Adipose tissue (tissue), 3 donors: ENCODE measurements around the gene ZRSR2. TPM values are rescaled to one million over a fixed set of nuclear protein-coding genes. Genes with fewer than 3 reads are reported as not detected.
"Not testable (repeated sequence)": the region's sequence is repeated elsewhere in the genome, so short reads cannot be mapped to it uniquely, and the experiment has no call there.

Experiments
- H3K27ac ChIP-seq: one replicate; pipeline ENCODE4 v1.5.1; 2013; ENCODE audit warnings: low read depth, low read length
- WGBS, 3 donors: extraction: QIAGEN DNeasy Blood & Tissue Kit; methylation state at CpG; one replicate each; pipeline ENCODE4 v1.1.7; 2013; 5-methylcytosine and 5-hydroxymethylcytosine counted together
- polyA plus RNA-seq, 3 donors: library from polyadenylated mRNA; stranded (reverse); fragments of 200-250 nt; gene quantifications; one replicate each; pipeline ENCODE4 v1.2.3, GENCODE V29; 2013
- donor health status: healthy with polysubstance abuse.
- donor health status: Bipolar disorder and iron deficiency.
- donor health status: healthy.

Gene ZRSR2
- polyA plus RNA-seq, 3 donors: 6.1 to 18.0 (median 8.7) TPM

GRCh38 chrX:15785176-15785750 lies 5.0 kb upstream of the ZRSR2 start:
- 65 to 98% (median 81%) methylated on average over 3 of the region's 3 CpGs for WGBS, 3 donors
- no peak overlapping the region for H3K27ac ChIP-seq

- H3K27ac ChIP-seq: no peak overlapping the region
- 41 to 89% (median 51%) methylated on average over 3 of the region's 3 CpGs for WGBS, 3 donors
Measured at GRCh38 chrX:15786915-15787314, 3.4 kb upstream of the ZRSR2 start.

GRCh38 chrX:15790769-15791290 lies 546 bp downstream of the ZRSR2 start:
- WGBS, 3 donors: 0 to 1% (median 0%) methylated on average over 15 of the region's 15 CpGs
- no peak overlapping the region for H3K27ac ChIP-seq

GRCh38 chrX:15797707-15798106 lies 7.4 kb downstream of the ZRSR2 start:
- WGBS, 3 donors: 73 to 97% (median 93%) methylated on average over 4 of the region's 4 CpGs
- H3K27ac ChIP-seq: no peak overlapping the region

GRCh38 chrX:15804563-15804962 lies 14.3 kb downstream of the ZRSR2 start:
- no peak overlapping the region for H3K27ac ChIP-seq

- 93 to 99% (median 95%) methylated on average over 3 to 4 of the region's 4 CpGs for WGBS, 3 donors
- no peak overlapping the region for H3K27ac ChIP-seq
Measured at GRCh38 chrX:15808254-15808653, 18.0 kb downstream of the ZRSR2 start.

- 71 to 92% (median 85%) methylated on average over 8 of the region's 8 CpGs for WGBS, 3 donors
- no peak overlapping the region for H3K27ac ChIP-seq
Measured at GRCh38 chrX:15812192-15812938, 22.1 kb downstream of the ZRSR2 start.

GRCh38 chrX:15813416-15813815 lies 23.1 kb downstream of the ZRSR2 start:
- 31 to 97% (median 87%) methylated on average over 1 of the region's 1 CpG for WGBS, 3 donors
- no peak overlapping the region for H3K27ac ChIP-seq

- no peak overlapping the region for H3K27ac ChIP-seq
- 66 to 92% (median 80%) methylated on average over 6 of the region's 6 CpGs for WGBS, 3 donors
Measured at GRCh38 chrX:15814771-15815365, 24.6 kb downstream of the ZRSR2 start.

GRCh38 chrX:15815779-15816437 lies 25.6 kb downstream of the ZRSR2 start:
- WGBS, 3 donors: 52 to 72% (median 64%) methylated on average over 9 to 10 of the region's 10 CpGs
- H3K27ac ChIP-seq: no peak overlapping the region

GRCh38 chrX:15816438-15816809 lies 26.1 kb downstream of the ZRSR2 start:
- 56 to 67% (median 58%) methylated on average over 1 of the region's 1 CpG for WGBS, 3 donors
- no peak overlapping the region for H3K27ac ChIP-seq

GRCh38 chrX:15816886-15817285 lies 26.6 kb downstream of the ZRSR2 start:
- no peak overlapping the region for H3K27ac ChIP-seq
- WGBS, 3 donors: 39 to 76% (median 49%) methylated on average over 4 of the region's 4 CpGs

- WGBS, 3 donors: 77 to 88% (median 87%) methylated on average over 14 of the region's 14 CpGs
- no peak overlapping the region for H3K27ac ChIP-seq
Measured at GRCh38 chrX:15820106-15821073, 30.1 kb downstream of the ZRSR2 start.

GRCh38 chrX:15822922-15823321 lies 32.6 kb downstream of the ZRSR2 start:
- 95 to 97% (median 96%) methylated on average over 17 to 23 of the region's 23 CpGs for WGBS, 3 donors

GRCh38 chrX:15825936-15826335 lies 35.7 kb downstream of the ZRSR2 start:
- H3K27ac ChIP-seq: no peak overlapping the region
- 65 to 89% (median 76%) methylated on average over 5 of the region's 5 CpGs for WGBS, 3 donors

More at GRCh38 chrX:15822922-15823321, 32.6 kb downstream of the ZRSR2 start:
- no peak overlapping the region for H3K27ac ChIP-seq

- no peak overlapping the region for H3K27ac ChIP-seq
- WGBS, 3 donors: 82 to 100% (median 87%) methylated on average over 1 of the region's 1 CpG
Measured at GRCh38 chrX:15829217-15829616, 38.9 kb downstream of the ZRSR2 start.

- H3K27ac ChIP-seq: not testable (repeated sequence)
- 86% methylated on average over 1 of the region's 2 CpGs; no CpG with 5 or more reads in 2 of the 3 donors for WGBS, 3 donors
Measured at GRCh38 chrX:15831347-15831746, 41.1 kb downstream of the ZRSR2 start.

GRCh38 chrX:15834053-15834452 lies 43.8 kb downstream of the ZRSR2 start:
- WGBS, 3 donors: 58 to 69% (median 60%) methylated on average over 3 of the region's 3 CpGs
- H3K27ac ChIP-seq: no peak overlapping the region
